Activated CD4-positive, CD25-positive, alpha-beta regulatory T cell treated with anti-CD3 and anti-CD28 coated beads, Interleukin-2, amount 50 U/mL, for 72 hours (primary cell): ENCODE data around the gene PRR5L.

ENCODE experiments used
- DNase-seq: peaks from one replicate; pipeline ENCODE4 v3.0.0; 2021

Gene PRR5L

DNA sequence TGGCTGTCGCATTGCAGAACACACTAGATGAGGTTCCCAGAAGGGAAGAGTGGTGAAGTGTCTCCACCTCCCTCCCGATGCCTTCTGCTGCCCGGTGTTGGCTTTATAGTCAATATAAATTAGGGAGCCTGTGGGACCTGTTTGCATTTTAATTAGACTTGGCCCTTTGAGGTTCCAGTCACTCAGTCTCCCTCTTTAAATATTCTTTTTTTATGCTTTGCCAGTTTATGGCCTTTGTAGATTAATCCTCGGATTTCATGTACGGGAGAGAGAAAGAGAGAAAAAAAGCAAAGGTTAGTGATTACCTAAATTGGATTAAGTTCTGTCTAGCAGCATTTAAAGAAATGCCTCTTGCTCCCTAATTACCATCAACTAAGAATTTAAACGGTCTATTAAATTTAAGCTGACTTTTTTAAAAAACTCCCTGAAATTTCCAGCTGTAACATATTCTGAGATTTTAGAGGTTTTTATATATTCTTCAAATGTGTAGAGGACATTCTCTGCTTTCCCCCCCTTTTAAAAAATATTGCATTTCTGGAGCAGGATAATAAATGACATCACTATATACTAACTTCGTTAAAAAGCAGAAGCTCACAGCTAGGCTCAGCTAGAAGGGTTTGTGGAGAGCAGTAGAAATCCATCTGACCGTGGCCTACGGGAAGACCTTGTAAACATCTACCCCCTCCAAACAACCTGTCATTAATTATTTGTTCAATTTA lies 84.4 kb downstream of the PRR5L start:
- no peak for DNase-seq

GRCh38 chr11:36381015-36381360 lies 84.9 kb downstream of the PRR5L start:
- no peak for DNase-seq

GRCh38 chr11:36383195-36383594 lies 87.1 kb downstream of the PRR5L start:
- no peak for DNase-seq

GRCh38 chr11:36385121-36385970 lies 89.3 kb downstream of the PRR5L start:
- no peak for DNase-seq

GRCh38 chr11:36386411-36386810 lies 90.3 kb downstream of the PRR5L start:
- DNase-seq: no peak

DNA sequence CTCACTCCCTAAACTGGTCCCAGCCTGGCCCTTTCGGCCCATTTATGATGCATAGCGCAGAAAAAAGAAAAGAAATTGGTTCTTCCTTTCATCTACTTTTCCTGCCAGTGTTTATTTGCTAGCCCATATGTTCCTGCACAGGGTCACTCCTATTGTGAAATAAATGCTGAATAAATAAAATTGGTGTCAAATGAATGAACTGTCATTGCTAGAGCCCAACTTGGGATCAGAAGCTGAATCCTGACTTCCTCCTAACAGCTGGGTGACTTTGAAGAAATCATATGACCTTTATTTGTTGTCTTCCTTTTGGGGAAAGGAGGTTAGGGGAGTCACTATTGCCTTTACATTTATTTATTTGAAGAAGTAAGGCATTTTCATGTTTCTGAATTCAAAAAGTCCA lies 92.0 kb downstream of the PRR5L start:
- no peak for DNase-seq

DNA sequence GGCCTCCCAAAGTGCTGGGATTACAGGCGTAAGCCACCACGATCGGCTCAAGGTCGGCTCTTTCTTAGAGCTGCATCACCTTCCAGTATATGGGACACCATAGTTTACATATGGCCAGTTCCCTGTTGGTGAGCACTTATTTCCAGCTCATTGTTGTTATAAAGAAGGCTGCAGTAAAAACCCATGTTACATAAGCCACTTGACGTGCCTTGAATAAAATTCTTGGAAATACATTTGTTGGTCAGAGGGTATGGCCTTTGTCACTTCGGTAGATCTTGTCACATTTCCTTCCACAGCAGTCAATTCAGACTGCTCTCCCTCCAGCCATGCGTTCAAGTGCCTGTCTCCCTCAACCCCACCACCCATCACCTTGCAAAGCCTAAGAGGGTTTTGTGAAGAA lies 92.9 kb downstream of the PRR5L start:
- no peak for DNase-seq

- DNase-seq: no peak
These were observed 93.7 kb downstream of the PRR5L start for GRCh38 chr11:36389811-36390210.

DNA sequence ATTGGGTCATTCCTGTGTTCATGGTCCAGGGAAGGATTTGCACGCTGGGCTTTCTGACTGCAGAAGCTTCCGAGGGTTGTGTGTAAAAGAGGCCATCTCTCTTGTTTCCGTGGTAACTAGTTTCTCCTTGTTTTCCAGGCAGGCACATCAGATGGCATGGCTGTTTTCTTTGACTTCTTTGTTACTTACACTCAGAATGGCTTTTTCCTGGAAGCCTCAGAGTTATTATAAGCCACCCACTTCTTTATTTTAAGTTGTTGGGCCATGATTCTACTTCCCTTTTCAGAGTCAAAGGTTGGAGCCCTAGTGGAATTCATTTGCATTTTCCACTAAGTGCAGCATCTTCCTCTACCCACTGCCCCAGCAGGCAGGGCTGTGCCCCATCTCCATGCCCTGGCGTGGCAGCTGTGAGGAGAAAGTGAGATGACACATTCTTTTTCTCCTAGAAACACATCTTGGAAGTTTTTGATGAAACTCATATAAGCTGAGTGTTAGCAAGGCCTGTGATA lies 94.9 kb downstream of the PRR5L start:
- no peak for DNase-seq

DNA sequence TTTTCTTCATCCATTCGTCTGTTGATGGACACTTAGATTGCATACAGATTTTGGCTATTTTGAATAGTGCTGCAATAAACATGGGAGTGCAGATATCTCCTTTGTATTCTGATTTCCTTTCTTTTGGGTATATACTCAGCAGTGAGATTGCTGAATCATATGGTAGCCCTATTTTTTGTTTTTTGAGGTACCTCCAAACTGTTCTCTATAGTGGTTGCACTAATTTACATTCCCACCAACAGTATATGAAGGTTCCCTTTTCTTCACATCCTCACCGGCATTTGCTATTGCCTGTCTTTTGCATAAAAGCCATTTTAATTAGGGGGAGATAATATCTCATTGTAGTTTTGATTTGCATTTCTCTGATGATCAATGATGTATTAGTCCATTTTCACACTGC lies 96.1 kb downstream of the PRR5L start:
- no peak for DNase-seq

DNA sequence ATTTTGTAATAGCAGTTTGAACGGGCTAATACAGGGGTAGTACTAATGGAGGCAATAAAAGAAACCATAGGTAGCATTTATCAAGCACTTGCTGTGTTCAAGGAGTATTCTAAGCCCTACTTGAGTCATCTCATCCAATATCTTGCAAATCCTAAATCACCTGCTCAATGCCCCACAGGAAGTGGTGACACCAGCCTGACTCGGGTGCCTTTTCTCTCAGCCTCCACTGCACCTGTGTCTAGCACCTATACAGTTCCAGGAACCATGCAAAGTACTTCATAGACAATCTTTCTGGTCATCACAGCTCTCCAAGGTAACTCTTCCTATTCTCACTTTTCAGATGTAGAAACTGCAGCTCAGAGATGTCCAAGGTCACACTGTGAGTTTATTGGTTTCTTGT lies 98.0 kb downstream of the PRR5L start:
- no peak for DNase-seq

DNA sequence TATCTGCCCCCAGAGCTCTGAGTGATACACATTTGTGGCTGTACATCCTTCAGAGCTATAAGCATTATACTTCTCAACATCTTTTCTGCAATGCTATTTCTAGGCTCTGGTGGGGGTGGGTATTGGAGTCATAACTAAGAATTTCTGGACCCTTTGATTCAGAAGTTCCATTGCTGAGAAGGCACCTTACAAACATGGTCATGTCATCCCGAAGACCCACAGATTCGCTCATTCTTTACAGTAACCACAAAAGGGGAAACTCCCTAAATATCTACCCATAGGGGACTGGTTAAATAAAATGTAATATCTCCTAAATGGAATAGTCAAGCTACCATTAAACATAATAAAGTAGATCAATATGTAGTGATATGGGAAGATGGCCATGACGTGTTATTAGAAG lies 98.8 kb downstream of the PRR5L start:
- DNase-seq: no peak

- no peak for DNase-seq
These were observed 100.1 kb downstream of the PRR5L start for GRCh38 chr11:36395978-36396736.

- no peak for DNase-seq
These were observed 102.3 kb downstream of the PRR5L start for GRCh38 chr11:36398231-36398953.

GRCh38 chr11:36399236-36399635 lies 103.1 kb downstream of the PRR5L start:
- DNase-seq: no peak

GRCh38 chr11:36399745-36400144 lies 103.7 kb downstream of the PRR5L start:
- no peak for DNase-seq

DNA sequence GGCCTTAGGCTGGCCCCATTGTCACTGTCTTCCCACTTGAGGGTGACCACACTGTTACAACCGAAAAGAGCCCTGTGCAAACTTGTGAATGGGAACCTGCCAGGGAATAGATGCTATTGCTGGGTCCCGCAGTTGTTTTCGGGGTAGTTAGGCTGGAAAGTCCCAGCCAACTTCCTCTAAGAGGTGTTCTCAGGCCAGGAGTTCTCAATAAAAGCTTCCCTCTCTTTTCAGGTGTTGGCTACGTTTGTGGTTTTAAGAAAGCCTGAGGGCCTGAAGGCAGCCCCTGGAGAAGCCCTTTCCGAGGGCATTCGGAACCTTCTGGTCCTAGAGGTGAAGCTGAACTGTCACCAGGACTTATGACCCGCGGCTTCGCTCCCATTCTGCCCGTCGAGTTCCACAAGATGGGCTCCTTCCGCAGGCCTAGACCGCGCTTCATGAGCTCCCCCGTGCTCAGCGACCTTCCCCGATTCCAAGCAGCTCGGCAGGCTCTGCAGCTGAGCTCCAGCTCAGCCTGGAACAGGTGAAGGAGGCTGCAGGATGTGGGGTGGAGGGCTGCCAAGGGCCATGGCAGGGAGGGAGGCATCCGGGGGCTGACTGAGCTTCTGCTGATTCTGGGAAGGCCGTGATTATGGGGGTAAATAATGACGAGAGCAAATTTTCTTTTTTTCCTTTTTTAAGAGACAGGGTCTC lies 104.8 kb downstream of the PRR5L start:
- no peak for DNase-seq

GRCh38 chr11:36402568-36403170 lies 106.6 kb downstream of the PRR5L start:
- DNase-seq: no peak

- DNase-seq: no peak
These were observed 107.6 kb downstream of the PRR5L start for GRCh38 chr11:36403661-36404060.

- DNase-seq: no peak
These were observed 108.7 kb downstream of the PRR5L start for GRCh38 chr11:36404831-36405230.

DNA sequence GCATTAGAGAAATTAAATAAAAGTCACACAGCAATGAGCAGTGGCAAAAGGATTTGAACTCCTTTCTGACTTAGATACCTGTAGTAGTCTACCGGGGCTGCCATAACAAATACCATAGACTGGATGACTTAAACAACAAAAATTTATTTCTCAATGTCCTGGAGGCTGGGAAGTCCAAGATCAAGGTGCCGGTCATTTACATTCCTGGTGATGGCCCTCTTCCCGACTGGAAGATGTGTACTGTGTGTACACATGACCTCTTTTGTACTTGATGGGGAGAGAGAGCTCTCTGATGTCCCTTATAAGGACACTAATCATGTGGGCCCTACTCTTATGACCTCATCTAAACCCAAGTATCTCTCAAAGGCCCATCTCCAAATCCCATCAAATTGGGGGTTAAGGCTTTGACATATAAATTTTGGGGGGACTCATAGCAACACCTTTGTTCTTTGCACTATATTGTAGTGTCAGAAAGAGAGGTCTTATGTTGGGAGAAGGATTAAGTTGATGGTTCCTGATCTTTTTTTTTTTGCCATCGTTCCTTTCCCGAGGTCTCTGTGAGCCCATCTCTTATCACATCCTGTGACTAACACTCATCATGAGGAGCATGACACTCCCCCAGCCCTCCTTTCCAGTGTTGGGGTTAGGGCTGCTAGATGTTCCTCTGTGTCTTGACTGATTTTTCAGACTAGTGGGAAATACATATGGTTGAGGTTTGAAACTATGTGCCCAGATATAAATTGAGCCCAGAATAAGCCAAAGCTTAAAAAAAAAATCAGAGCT lies 109.7 kb downstream of the PRR5L start:
- no peak for DNase-seq
